Neural crest cell (in vitro differentiated cells): ENCODE data around the gene CCDC9B. TPM values are rescaled to one million over a fixed set of nuclear protein-coding genes. Genes with fewer than 3 reads are reported as not detected.

Experiments used
- DNase-seq: peaks from one replicate; pipeline ENCODE4 v3.0.0; 2021; ENCODE audit warnings: low read depth, mixed read lengths, low spot score
- H3K27ac Mint-ChIP-seq: one replicate; pipeline ENCODE4 v1.8.0; 2021; ENCODE audit warnings: mild to moderate bottlenecking, mixed read lengths; ENCODE audit not compliant: unreplicated experiment
- H3K27me3 Mint-ChIP-seq: 2 replicates; pipeline ENCODE4 v1.8.0; 2021; ENCODE audit warnings: low read depth, mild to moderate bottlenecking, mixed read lengths
- H3K36me3 Mint-ChIP-seq: 2 replicates; pipeline ENCODE4 v1.8.0; 2021; ENCODE audit warnings: low read depth, mild to moderate bottlenecking, mixed read lengths
- H3K4me1 Mint-ChIP-seq: 2 replicates; pipeline ENCODE4 v1.8.0; 2021; ENCODE audit warnings: mixed read lengths
- H3K4me3 Mint-ChIP-seq: one replicate; pipeline ENCODE4 v1.8.0; 2021; ENCODE audit warnings: mild to moderate bottlenecking, mixed read lengths
- H3K9me3 Mint-ChIP-seq: 2 replicates; pipeline ENCODE4 v1.8.0; 2021; ENCODE audit warnings: mixed read lengths
- total RNA-seq: library from RNA; stranded (reverse); gene quantifications from 2 replicates; pipeline ENCODE4 v1.2.1, GENCODE V29; 2021
- TF ChIP-seq, protein P1 (sequence below): fragments of 200-600 bp; sonication (generic); conservative IDR thresholded peaks from 2 replicates; pipeline ENCODE4 v1.5.0; 2021; ENCODE audit warnings: antibody characterized with exemption, mild to moderate bottlenecking

Gene CCDC9B
- total RNA-seq, 1 donor from 2014 or later, result 0.33 TPM

DNA sequence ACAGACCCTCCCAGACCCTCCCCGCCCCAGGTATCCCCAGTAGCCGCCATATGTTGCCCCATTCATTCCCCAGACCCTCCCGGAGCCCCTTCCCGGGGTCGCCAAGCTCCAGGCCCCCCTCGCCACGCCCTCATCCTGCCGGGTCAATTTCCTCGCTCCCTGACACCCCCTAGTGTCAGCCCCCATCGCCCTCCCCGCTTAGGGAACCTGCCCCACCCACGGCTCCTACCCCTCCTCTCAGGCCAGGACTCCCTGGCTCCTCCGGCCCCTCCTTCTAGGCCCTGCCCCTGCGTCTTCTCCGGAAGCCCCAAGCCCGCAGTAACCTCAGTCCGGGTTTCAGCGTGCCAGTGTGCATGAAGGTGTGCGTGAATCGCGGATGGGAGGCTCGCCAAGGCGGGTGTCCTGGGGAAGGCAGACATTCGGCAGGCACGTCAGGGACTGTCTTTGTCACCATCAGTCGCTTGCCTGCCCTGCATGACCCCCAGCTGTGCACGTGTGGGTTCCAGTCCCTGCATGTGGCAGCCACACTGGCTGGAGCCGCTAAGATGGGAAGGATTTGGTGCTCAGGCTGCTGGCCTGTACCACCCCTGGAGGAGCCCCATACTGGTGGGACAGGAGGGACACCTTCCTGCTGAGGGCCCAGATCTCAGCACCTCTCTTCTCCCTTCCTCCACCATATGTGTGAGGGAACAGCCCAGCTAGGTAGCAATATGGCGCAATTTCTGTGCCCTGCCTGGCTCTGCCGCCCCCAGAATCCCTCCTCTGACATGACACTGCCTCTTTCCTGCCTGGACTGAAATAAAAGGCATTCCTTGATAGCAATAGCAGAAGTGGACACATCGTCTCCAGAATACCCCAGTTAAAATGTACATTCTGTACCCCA is 18.0 kb upstream of the CCDC9B start:
- TF ChIP-seq, protein P1, sequence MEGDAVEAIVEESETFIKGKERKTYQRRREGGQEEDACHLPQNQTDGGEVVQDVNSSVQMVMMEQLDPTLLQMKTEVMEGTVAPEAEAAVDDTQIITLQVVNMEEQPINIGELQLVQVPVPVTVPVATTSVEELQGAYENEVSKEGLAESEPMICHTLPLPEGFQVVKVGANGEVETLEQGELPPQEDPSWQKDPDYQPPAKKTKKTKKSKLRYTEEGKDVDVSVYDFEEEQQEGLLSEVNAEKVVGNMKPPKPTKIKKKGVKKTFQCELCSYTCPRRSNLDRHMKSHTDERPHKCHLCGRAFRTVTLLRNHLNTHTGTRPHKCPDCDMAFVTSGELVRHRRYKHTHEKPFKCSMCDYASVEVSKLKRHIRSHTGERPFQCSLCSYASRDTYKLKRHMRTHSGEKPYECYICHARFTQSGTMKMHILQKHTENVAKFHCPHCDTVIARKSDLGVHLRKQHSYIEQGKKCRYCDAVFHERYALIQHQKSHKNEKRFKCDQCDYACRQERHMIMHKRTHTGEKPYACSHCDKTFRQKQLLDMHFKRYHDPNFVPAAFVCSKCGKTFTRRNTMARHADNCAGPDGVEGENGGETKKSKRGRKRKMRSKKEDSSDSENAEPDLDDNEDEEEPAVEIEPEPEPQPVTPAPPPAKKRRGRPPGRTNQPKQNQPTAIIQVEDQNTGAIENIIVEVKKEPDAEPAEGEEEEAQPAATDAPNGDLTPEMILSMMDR, result no peak
- no peaks in the 10 kb centered on the region for H3K36me3 Mint-ChIP-seq
- H3K27me3 Mint-ChIP-seq, result peaks cover 26% of the 10 kb centered on the region
- DNase-seq, result peak; percentile 24
- peak overlapping the region; percentile 84 for H3K4me3 Mint-ChIP-seq
- H3K27ac Mint-ChIP-seq, result no peak overlapping the region
- no peaks in the 10 kb centered on the region for H3K9me3 Mint-ChIP-seq
- H3K4me1 Mint-ChIP-seq, result peaks cover 25% of the 10 kb centered on the region

DNA sequence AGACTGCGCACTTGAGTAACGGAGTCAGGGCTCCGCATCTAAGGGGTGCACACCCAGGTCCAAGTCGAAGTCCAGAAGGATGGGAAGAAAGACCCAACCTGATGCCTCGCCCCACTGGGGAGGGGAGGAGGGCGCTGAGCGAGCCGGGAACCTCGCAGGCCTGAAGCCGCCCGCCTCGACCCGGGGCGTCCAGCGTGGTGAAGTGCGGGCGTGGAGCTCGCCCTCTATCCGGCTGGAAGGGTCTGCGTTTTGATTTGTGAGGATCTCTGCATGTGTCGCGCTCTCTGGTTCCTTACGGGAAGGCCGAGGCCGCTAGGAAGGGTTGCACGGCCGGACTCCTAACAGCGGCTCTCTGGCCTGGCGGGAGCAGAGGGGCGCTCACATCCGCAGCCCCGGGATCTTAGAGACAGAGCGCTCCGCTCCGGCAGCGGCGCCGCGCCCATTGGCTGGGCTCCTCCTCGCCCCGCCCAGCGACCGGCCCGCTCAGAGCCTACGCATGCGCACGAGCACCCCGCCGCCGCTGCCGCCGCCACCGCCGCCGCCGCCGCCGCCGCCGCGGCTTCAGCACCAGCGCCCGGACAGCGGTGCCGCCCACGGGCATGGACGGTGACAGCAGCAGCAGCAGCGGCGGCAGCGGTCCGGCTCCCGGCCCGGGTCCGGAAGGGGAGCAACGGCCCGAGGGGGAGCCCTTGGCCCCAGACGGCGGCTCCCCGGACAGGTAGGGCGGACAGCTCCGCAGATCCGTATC is 17.2 kb upstream of the CCDC9B start, which contains the start of gene DISP2:
Gene DISP2 (plus strand): TSS at position 497 of the 748 bp plus-strand sequence. CDS start 103 bp downstream, at position 600.
- TF ChIP-seq, protein P1, result no peak
- H3K4me1 Mint-ChIP-seq, result peaks cover 28% of the 10 kb centered on the region
- H3K27ac Mint-ChIP-seq, result no peak within 1 kb of the TSS
- H3K4me3 Mint-ChIP-seq, result peak within 1 kb of the TSS; percentile 84
- H3K36me3 Mint-ChIP-seq, result no peaks in the 10 kb centered on the region
- H3K9me3 Mint-ChIP-seq, result no peaks in the 10 kb centered on the region
- DNase-seq, result peak; percentile 92
- peaks cover 26% of the 10 kb centered on the region for H3K27me3 Mint-ChIP-seq

- Mint-ChIP-seq H3K9me3 (no peaks in the 10 kb centered on the region), H3K4me3 (peak overlapping the region; percentile 81), H3K4me1 (peaks cover 28% of the 10 kb centered on the region), H3K36me3 (no peaks in the 10 kb centered on the region), H3K27ac (no peak overlapping the region), H3K27me3 (peaks cover 25% of the 10 kb centered on the region)
- DNase-seq, result no peak
- TF ChIP-seq, protein P1, result no peak
Observed at GRCh38 chr15:40357246-40357645, 16.5 kb upstream of the CCDC9B start.

- no peak for DNase-seq
- Mint-ChIP-seq H3K4me3 (peak overlapping the region; percentile 60), H3K9me3 (no peaks in the 10 kb centered on the region), H3K4me1 (peaks cover 28% of the 10 kb centered on the region), H3K27me3 (peaks cover 14% of the 10 kb centered on the region), H3K36me3 (no peaks in the 10 kb centered on the region), H3K27ac (no peak overlapping the region)
- TF ChIP-seq, protein P1, result no peak
Observed at GRCh38 chr15:40355976-40356585, 15.3 kb upstream of the CCDC9B start.

GRCh38 chr15:40354408-40355171 is 13.9 kb upstream of the CCDC9B start:
- Mint-ChIP-seq H3K36me3 (no peaks in the 10 kb centered on the region), H3K4me3 (no peak overlapping the region), H3K4me1 (peaks cover 28% of the 10 kb centered on the region), H3K27ac (no peak overlapping the region), H3K9me3 (no peaks in the 10 kb centered on the region), H3K27me3 (peaks cover 5% of the 10 kb centered on the region)
- DNase-seq, result no peak
- TF ChIP-seq, protein P1, result peak; percentile 49
